SK-N-SH (cell line): Measurements from ENCODE around the gene ROR2. TPM values are rescaled to one million over a fixed set of nuclear protein-coding genes. Genes with fewer than 3 reads are reported as not detected.

Experiments used
- CTCF ChIA-PET: fragments of 300-600, 350-600 bp; formaldehyde crosslinking; extraction: SDS; loops from one replicate; lab custom pipeline; 2021; lab: Yijun Ruan, JAX
- POLR2A ChIA-PET: fragments of 350-600 bp; sonication (Branson Sonifier 250); formaldehyde crosslinking; extraction: SDS; loops from one replicate; lab custom pipeline; 2020; ENCODE audit warnings: antibody characterized with exemption, inconsistent platforms; lab: Yijun Ruan, JAX
- DNase-seq: peaks from one replicate; pipeline ENCODE4 v3.0.0; 2012
- H2AFZ ChIP-seq: fragments of 200-600 bp; sonication (generic); 2 replicates; pipeline ENCODE4 v1.8.1; 2016; ENCODE audit warnings: antibody characterized with exemption, mild to moderate bottlenecking, low read depth
- H3F3A ChIP-seq: fragments of 200-600 bp; sonication (generic); replicated peaks from 2 replicates; pipeline ENCODE3; 2016; ENCODE audit warnings: antibody characterized with exemption, mild to moderate bottlenecking; ENCODE audit not compliant: insufficient read depth
- H3K27ac ChIP-seq, 2 experiments: fragments of 200-500 bp in 1 of 2; fragments of 200-600 bp in 1 of 2; sonication (Bioruptor generic) in 1 of 2; sonication (generic), shearing (Covaris generic) in 1 of 2; 2 replicates each; pipeline versions ENCODE4 v1.5.1 to v1.6.1; 2014 to 2016; ENCODE audit warnings: low read depth in 2 of 2, inconsistent platforms in 1 of 2, low read length in 1 of 2, mild to moderate bottlenecking in 1 of 2, mixed read lengths in 1 of 2
- H3K27me3 ChIP-seq: fragments of 200-600 bp; sonication (generic), shearing (Covaris generic); 2 replicates; pipeline ENCODE4 v1.6.1; 2016; ENCODE audit warnings: mixed run types; ENCODE audit not compliant: insufficient read depth
- H3K36me3 ChIP-seq, 2 experiments: fragments of 200-500 bp in 1 of 2; fragments of 200-600 bp in 1 of 2; sonication (Bioruptor generic) in 1 of 2; sonication (generic) in 1 of 2; replicated peaks in 1 of 2; 2 replicates each; pipeline versions ENCODE3 to v1.5.1; 2014 to 2016; ENCODE audit warnings: low read length in 1 of 2, mild to moderate bottlenecking in 1 of 2; ENCODE audit not compliant: insufficient read depth in 2 of 2, control insufficient read depth in 1 of 2
- H3K4me1 ChIP-seq, 2 experiments: fragments of 200-500 bp in 1 of 2; fragments of 200-600 bp in 1 of 2; sonication (Bioruptor generic) in 1 of 2; sonication (generic), shearing (Covaris generic) in 1 of 2; 2 replicates each; pipeline versions ENCODE4 v1.5.1 to v1.6.1; 2014 to 2016; ENCODE audit warnings: low read depth in 1 of 2, low read length in 1 of 2, mixed run types in 1 of 2; ENCODE audit not compliant: insufficient read depth in 2 of 2, control insufficient read depth in 1 of 2
- H3K4me2 ChIP-seq: fragments of 200-600 bp; sonication (generic), shearing (Covaris generic); 2 replicates; pipeline ENCODE4 v1.6.1; 2017; ENCODE audit warnings: mixed run types
- H3K4me3 ChIP-seq, 2 experiments: fragments of 200-500 bp in 1 of 2; fragments of 200-600 bp in 1 of 2; sonication (Bioruptor generic) in 1 of 2; sonication (generic), shearing (Covaris generic) in 1 of 2; 2 replicates each; pipeline versions ENCODE4 v1.5.1 to v1.8.1; 2014 to 2016; ENCODE audit warnings: low read depth in 2 of 2, inconsistent platforms in 1 of 2, low read length in 1 of 2, mild to moderate bottlenecking in 1 of 2, mixed read lengths in 1 of 2, moderate library complexity in 1 of 2
- H3K79me2 ChIP-seq: fragments of 200-600 bp; sonication (generic); 2 replicates; pipeline ENCODE4 v1.8.1; 2017; ENCODE audit warnings: mild to moderate bottlenecking; ENCODE audit not compliant: insufficient read depth
- H3K9ac ChIP-seq: fragments of 200-600 bp; sonication (generic); 2 replicates; pipeline ENCODE4 v1.6.1; 2017; ENCODE audit warnings: mixed run types
- H3K9me2 ChIP-seq: fragments of 200-600 bp; sonication (generic); 2 replicates; pipeline ENCODE4 v1.6.1; 2017; ENCODE audit warnings: mixed run types
- H3K9me3 ChIP-seq: fragments of 200-600 bp; sonication (generic); 2 replicates; pipeline ENCODE4 v1.6.1; 2017; ENCODE audit warnings: mixed run types, mild to moderate bottlenecking, moderate library complexity
- H4K20me1 ChIP-seq: fragments of 200-600 bp; sonication (generic); 2 replicates; pipeline ENCODE4 v1.6.1; 2017; ENCODE audit warnings: mild to moderate bottlenecking, mixed run types; ENCODE audit not compliant: insufficient read depth
- EP300 ChIP-seq, 2 experiments: IDR thresholded peaks; 2 replicates each; pipeline versions ENCODE4 v1.4.0 to v1.6.1; 2012; ENCODE audit warnings: borderline replicate concordance in 1 of 2, low read depth in 1 of 2, low read length in 1 of 2
- FOSL2 ChIP-seq: IDR thresholded peaks from 2 replicates; pipeline ENCODE4 v1.4.0; 2012; ENCODE audit warnings: low read depth, mild to moderate bottlenecking, moderate library complexity, borderline replicate concordance
- NFIC ChIP-seq: IDR thresholded peaks from 2 replicates; pipeline ENCODE4 v1.4.0; 2012; ENCODE audit warnings: borderline replicate concordance
- RAD21 ChIP-seq: IDR thresholded peaks from 2 replicates; pipeline ENCODE4 v1.6.1; 2012; ENCODE audit warnings: mild to moderate bottlenecking, low read length
- RXRA ChIP-seq: IDR thresholded peaks from 2 replicates; pipeline ENCODE4 v1.4.0; 2012; ENCODE audit warnings: low read depth, mild to moderate bottlenecking, borderline replicate concordance
- SIN3A ChIP-seq: IDR thresholded peaks from 2 replicates; pipeline ENCODE4 v1.6.1; 2012; ENCODE audit warnings: low read depth, mild to moderate bottlenecking, low read length, moderate library complexity, borderline replicate concordance
- YY1 ChIP-seq: IDR thresholded peaks from 2 replicates; pipeline ENCODE4 v1.4.0; 2012; ENCODE audit warnings: low read depth, mild to moderate bottlenecking
- WGBS: methylation state at CpG from one replicate; pipeline ENCODE4 v1.1.6; 2017; ENCODE audit warnings: low lambda C conversion rate; 5-methylcytosine and 5-hydroxymethylcytosine counted together
- polyA plus RNA-seq, 3 experiments: library from polyadenylated mRNA; depleted of rRNA; stranded (reverse); fragments of >200 nt; gene quantifications; 2 replicates each; pipeline ENCODE4 v1.2.3, GENCODE V29; 2012

ROR2 gene
- polyA plus RNA-seq, 1 of the 3 experiments (the other 2 are of a cell fraction), result 0.43 TPM

DNA sequence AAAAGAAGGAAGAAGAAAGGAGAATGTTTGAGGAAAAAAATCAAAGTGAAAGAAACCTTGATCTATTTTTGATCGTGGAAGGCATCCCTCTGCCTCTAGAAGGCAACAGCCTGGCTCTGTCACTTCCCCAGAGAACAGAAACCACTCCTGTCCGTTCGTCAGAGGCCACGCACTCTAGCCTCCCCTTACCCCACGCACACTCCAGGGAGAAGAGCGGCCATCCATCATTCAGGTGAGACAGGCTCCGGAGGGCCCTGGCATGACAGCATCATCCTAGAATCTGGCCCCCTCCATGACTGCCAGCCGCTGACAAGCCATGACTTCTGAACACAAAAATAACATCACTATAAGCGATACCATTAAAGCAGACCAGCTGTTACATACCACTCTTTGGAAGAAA is 135.8 kb downstream of the ROR2 start:
- Histone ChIP-seq H3K9me2 (no peaks in the 10 kb centered on the region), H3K4me1 (peaks cover 0 to 42% of the 10 kb centered on the region in 2 experiments; a peak in 1 of 4 replicates), H3K9ac (no peak overlapping the region), H3K27ac (no peak overlapping the region), H2AFZ (no peak overlapping the region), H3K36me3 (no peaks in the 10 kb centered on the region), H3K4me2 (no peak overlapping the region), H3K4me3 (no peak overlapping the region)
- POLR2A ChIA-PET, result no interaction called here
- DNase-seq, result no peak
- TF ChIP-seq RAD21 (no peak), SIN3A (no peak), EP300 (IDR thresholded peaks at IDR 0.05; ENCODE audit: borderline replicate concordance in 1 of 2, low read depth in 1 of 2, low read length in 1 of 2) (no peak)
- TF ChIP-seq, all 33 proteins: peak for 0
- H3K79me2 ChIP-seq, result no peaks in the 10 kb centered on the region
- 69% methylated on average over 9 of the region's 9 CpGs for WGBS
- H3F3A ChIP-seq, result no peaks in the 10 kb centered on the region
- no peaks in the 10 kb centered on the region for H3K27me3 ChIP-seq
- H3K9me3 ChIP-seq, result no peaks in the 10 kb centered on the region
- H4K20me1 ChIP-seq, result no peaks in the 10 kb centered on the region
- CTCF ChIA-PET, result interaction anchor here (0.9 kb wide), 1 partner anchor 168 kb away, joined by 3 read pairs; no protein-coding TSS in a partner anchor

DNA sequence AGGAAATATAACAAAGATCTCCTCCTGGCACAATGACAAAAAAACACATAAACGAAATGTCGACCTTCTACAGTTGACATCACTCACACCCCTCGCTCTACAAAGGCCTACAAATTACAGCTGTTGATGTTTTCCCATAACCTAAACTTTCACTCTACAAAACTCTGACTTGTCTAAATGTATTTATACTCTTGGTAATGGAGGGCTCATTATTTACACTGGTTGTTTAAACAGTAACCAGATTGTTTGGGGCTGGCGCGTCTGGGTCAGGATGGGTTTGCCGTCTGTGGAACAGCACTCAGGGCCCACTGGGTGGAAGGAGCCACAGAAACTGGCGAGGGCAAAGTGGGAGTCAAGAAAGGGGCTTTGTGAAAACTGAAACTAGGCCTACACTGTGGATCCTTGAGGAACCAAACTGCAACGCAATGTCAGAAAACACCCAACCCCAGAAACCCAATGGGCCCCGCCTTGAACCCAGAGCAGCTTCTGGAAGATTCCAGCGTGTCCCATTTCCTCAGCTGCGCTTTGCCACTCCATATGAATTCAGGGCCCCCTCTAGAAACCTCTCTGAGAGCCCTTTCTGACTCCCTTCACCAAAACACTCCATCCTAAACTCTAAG is 136.7 kb downstream of the ROR2 start:
- CTCF ChIA-PET, result interaction anchor here (0.9 to 1.5 kb wide), 2 partner anchors 11 to 169 kb away, joined by 3 to 4 read pairs; no protein-coding TSS in a partner anchor
- 73% methylated on average over 11 of the region's 11 CpGs for WGBS
- POLR2A ChIA-PET, result no interaction called here

DNA sequence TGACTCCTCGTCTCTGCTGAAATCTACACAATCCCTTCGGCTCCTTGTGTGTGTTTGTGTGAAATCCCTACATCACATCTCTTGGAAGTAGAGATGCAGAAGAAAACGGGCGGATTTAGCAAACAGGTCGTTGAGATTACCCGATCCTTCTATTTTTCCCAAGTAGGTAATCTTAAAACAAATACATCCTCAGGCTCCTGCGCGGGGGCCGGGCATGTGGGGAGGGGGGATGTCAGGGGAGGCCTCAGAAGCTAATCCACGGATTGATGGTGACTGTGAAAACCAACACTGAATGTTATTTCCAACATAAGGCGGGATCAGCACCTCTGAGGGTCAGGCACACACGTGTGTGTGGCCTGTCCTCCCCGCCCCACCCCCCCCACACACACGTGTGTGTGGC is 137.8 kb downstream of the ROR2 start:
- H3K36me3 ChIP-seq, result no peaks in the 10 kb centered on the region
- no peak for TF ChIP-seq YY1
- H3K4me3 ChIP-seq, result no peak overlapping the region
- H3K9ac ChIP-seq, result no peak overlapping the region
- POLR2A ChIA-PET, result interaction anchor here (0.5 kb wide), 1 partner anchor 17 kb away, joined by 3 read pairs; no protein-coding TSS in a partner anchor
- no peaks in the 10 kb centered on the region for H3K9me3 ChIP-seq
- no peak overlapping the region for H2AFZ ChIP-seq
- H3K4me2 ChIP-seq, result no peak overlapping the region
- no peaks in the 10 kb centered on the region for H4K20me1 ChIP-seq
- no peak overlapping the region for H3K27ac ChIP-seq
- H3K4me1 ChIP-seq, result peaks cover 0 to 27% of the 10 kb centered on the region in 2 experiments; a peak in 1 of 4 replicates
- DNase-seq, result no peak
- no peaks in the 10 kb centered on the region for H3F3A ChIP-seq
- H3K27me3 ChIP-seq, result no peaks in the 10 kb centered on the region
- WGBS, result 75% methylated on average over 14 of the region's 14 CpGs
- CTCF ChIA-PET, result interaction anchor here (1.4 to 2.4 kb wide), 3 partner anchors 11 to 36 kb away, joined by 4 to 11 read pairs (median 4); no protein-coding TSS in a partner anchor
- H3K79me2 ChIP-seq, result no peaks in the 10 kb centered on the region
- H3K9me2 ChIP-seq, result no peaks in the 10 kb centered on the region

More for the DNA sequence above, 136.7 kb downstream of the ROR2 start:
- H4K20me1 ChIP-seq, result no peaks in the 10 kb centered on the region
- no peak for TF ChIP-seq NFIC
- no peak for TF ChIP-seq FOSL2
- no peak for TF ChIP-seq EP300 (IDR thresholded peaks at IDR 0.05; ENCODE audit: borderline replicate concordance in 1 of 2, low read depth in 1 of 2, low read length in 1 of 2)
- no peak for TF ChIP-seq RXRA
- no peak for DNase-seq
- no peaks in the 10 kb centered on the region for H3K79me2 ChIP-seq
- no peak overlapping the region for H3K4me2 ChIP-seq
- no peak overlapping the region for H2AFZ ChIP-seq
- H3K4me1 ChIP-seq, result peaks cover 0 to 34% of the 10 kb centered on the region in 2 experiments; a peak in 1 of 4 replicates
- H3K27ac ChIP-seq, result no peak overlapping the region
- no peaks in the 10 kb centered on the region for H3K27me3 ChIP-seq
- no peaks in the 10 kb centered on the region for H3K9me3 ChIP-seq
- H3K4me3 ChIP-seq, result no peak overlapping the region
- no peaks in the 10 kb centered on the region for H3K9me2 ChIP-seq
- H3K9ac ChIP-seq, result no peak overlapping the region
- no peaks in the 10 kb centered on the region for H3F3A ChIP-seq
- no peaks in the 10 kb centered on the region for H3K36me3 ChIP-seq
